Activated naive CD8-positive, alpha-beta T cell (primary cell): ENCODE measurements around the gene TMEM150B.

Experiments used
- H3K27ac Mint-ChIP-seq: one replicate; pipeline ENCODE4 v1.8.0; 2021; ENCODE audit warnings: mixed read lengths
- H3K27me3 Mint-ChIP-seq: one replicate; pipeline ENCODE4 v1.8.0; 2021; ENCODE audit warnings: mixed read lengths
- H3K36me3 Mint-ChIP-seq: one replicate; pipeline ENCODE4 v1.8.0; 2021; ENCODE audit warnings: mixed read lengths
- H3K4me1 Mint-ChIP-seq: one replicate; pipeline ENCODE4 v1.8.0; 2021; ENCODE audit warnings: low read depth, mixed read lengths
- H3K4me3 Mint-ChIP-seq: one replicate; pipeline ENCODE4 v1.8.0; 2021; ENCODE audit warnings: mild to moderate bottlenecking, mixed read lengths
- H3K9me3 Mint-ChIP-seq: one replicate; pipeline ENCODE4 v1.8.0; 2021; ENCODE audit warnings: low read depth, mixed read lengths

TMEM150B gene

DNA sequence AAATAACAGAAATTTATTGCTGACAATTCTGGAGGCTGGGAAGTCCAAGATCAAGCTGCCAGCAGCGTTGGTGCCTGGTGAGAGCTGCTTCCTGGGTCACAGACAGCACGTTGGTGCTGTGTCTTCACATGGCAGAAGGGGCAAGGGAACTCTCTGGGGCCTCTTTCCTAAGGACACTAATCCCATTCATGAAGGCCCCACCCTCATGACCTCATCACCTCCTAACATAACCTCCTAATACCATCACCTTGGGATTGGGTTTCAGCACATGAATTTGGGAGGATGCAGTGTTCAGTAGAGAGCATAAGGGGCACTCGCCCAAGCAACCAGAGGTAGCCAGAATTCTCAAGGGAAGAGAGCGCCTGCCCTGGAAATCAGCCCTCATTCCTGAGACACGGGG, 15.7 kb downstream of the TMEM150B start:
- Mint-ChIP-seq H3K36me3 (no peaks in the 10 kb centered on the region), H3K27me3 (no peaks in the 10 kb centered on the region), H3K4me1 (no peaks in the 10 kb centered on the region), H3K27ac (no peak overlapping the region), H3K4me3 (no peak overlapping the region), H3K9me3 (no peaks in the 10 kb centered on the region)

DNA sequence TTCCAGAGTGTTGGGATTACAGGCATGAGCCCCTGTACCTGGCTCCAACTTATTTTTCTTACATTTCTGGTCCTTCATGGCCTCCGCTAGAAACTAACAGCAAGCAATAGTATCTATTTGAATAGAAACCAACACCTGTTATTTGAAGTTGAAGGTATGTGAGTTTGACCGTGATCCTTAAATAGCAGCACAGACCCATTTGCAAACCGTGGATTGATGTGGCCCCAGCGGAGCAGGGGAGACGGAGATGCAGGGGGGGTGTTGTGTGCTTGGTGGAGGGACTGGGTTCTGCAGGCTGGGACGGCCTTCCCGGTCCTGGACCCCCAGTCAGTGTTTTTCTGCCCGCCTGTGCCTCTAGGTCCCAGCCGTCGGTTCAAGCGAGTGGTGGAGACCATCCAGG, 16.9 kb downstream of the TMEM150B start:
- Mint-ChIP-seq H3K27ac (no peak overlapping the region), H3K4me3 (no peak overlapping the region), H3K36me3 (no peaks in the 10 kb centered on the region), H3K27me3 (no peaks in the 10 kb centered on the region), H3K4me1 (no peaks in the 10 kb centered on the region), H3K9me3 (no peaks in the 10 kb centered on the region)

DNA sequence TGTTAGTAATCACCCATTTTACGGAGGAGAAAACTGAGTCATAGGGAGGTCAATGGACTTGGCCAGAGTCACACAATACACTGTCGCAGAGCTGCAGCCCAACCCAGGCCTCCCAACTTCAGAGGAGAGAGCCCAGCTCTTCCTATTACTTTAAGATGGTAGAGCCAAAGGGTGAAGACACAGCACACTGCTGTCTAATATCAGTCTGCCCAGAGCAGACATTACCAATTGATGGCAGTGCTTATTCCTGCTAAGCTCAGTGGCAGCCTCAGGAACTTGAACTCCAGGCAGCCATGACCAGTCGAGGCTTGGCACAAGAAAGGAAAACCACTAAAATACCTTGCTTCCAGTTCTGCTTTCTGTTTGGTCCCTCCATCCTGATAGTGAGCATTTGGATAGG, 18.4 kb downstream of the TMEM150B start:
- Mint-ChIP-seq H3K27me3 (no peaks in the 10 kb centered on the region), H3K27ac (no peak overlapping the region), H3K36me3 (no peaks in the 10 kb centered on the region), H3K9me3 (no peaks in the 10 kb centered on the region), H3K4me1 (peaks cover 2% of the 10 kb centered on the region), H3K4me3 (no peak overlapping the region)

DNA sequence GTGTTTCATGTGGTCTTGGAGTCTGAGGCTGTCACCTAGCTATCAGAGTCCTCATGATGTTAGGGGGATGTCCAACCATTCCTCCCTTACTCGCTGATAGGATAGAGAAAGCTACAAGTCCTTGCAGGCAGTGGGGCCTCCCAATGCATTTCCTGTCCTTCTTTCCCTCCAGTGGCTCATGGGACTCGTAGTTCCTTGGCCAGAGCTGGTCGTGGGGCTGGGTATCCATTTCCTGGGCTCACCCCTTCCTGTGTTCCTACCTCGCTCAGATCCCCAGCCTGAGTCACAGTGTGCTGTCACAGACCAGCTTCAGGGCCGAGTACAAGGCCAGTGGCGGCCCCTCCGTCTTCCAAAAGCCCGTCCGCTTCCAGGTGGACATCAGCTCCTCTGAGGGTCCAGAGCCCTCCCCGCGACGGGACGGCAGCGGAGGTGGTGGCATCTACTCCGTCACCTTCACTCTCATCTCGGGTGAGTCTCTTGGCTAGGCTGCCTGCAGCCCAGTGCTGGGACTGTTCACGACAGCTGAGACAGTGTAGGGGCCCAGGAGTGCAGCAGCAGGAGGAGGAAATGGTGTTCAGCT, 19.1 kb downstream of the TMEM150B start:
- no peak overlapping the region for H3K27ac Mint-ChIP-seq
- no peaks in the 10 kb centered on the region for H3K27me3 Mint-ChIP-seq
- no peak overlapping the region for H3K4me3 Mint-ChIP-seq
- peaks cover 2% of the 10 kb centered on the region for H3K4me1 Mint-ChIP-seq
- no peaks in the 10 kb centered on the region for H3K9me3 Mint-ChIP-seq
- H3K36me3 Mint-ChIP-seq: no peaks in the 10 kb centered on the region

DNA sequence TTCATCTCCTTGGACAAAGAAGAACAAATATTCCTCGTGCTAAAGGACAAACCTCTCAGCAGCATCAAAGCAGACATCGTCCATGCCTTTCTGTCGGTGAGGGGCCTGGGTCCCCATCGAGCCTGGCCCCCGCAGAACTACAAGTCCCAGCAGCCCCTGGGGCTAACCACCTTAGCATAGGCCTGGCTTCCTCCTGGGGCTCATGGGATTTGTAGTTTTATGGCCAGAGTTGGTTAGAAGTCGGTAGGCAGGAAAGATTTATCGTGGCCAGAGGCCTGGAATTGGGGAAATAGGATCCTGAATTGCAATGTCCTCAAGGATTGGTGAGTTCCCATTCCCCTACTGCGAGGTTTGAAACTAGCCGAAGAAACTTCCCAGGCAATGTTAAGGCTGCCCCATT, 19.6 kb downstream of the TMEM150B start:
- H3K36me3 Mint-ChIP-seq: no peaks in the 10 kb centered on the region
- H3K4me3 Mint-ChIP-seq: no peak overlapping the region
- H3K9me3 Mint-ChIP-seq: no peaks in the 10 kb centered on the region
- H3K27ac Mint-ChIP-seq: no peak overlapping the region
- no peaks in the 10 kb centered on the region for H3K27me3 Mint-ChIP-seq
- peaks cover 2% of the 10 kb centered on the region for H3K4me1 Mint-ChIP-seq

DNA sequence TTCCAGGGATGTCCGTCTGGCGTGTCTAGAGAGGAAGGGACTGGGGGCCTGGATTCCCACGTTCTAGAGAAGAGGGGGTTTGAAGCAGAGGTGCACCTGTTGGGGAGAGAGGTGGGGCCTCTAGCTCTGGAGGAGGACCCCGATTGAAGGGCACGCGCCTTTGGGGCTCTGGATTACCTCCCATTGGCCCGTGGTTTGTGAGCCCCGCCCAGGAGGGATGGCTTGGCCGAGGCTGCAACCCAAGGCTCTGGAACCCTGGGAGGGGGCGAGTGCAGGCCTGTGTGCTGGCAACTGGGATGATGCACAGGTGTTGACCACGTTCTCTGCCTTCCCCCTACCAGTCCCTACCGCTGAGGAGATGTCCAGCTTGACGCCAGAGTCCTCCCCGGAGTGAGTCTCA, 20.2 kb downstream of the TMEM150B start:
- H3K27ac Mint-ChIP-seq: no peak overlapping the region
- H3K4me1 Mint-ChIP-seq: peaks cover 2% of the 10 kb centered on the region
- no peaks in the 10 kb centered on the region for H3K9me3 Mint-ChIP-seq
- H3K27me3 Mint-ChIP-seq: no peaks in the 10 kb centered on the region
- no peaks in the 10 kb centered on the region for H3K36me3 Mint-ChIP-seq
- no peak overlapping the region for H3K4me3 Mint-ChIP-seq

DNA sequence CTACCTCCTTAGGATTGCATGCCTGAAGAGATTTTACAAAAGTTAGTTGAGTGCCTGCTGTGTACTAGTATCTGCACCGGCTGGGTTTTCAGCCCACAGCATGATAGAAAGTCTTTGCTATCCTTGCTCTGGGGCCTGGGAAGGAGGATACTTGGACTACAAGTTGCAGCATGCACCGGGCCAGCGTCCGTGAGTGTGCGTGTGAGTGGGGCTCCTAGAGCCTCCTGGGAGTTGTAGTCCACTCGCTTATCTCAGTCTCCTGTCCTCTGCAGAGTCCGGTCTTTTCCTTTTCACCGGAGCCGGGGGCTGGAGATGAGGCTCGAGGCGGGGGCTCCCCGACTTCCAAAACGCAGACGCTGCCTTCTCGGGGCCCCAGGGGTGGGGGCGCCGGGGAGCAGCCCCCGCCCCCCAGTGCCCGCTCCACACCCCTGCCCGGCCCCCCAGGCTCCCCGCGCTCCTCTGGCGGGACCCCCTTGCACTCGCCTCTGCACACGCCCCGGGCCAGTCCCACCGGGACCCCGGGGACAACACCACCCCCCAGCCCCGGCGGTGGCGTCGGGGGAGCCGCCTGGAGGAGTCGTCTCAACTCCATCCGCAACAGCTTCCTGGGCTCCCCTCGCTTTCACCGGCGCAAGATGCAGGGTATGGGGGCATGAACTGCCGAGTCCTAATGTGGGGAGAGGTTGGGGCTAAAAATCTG, 20.7 kb downstream of the TMEM150B start:
- Mint-ChIP-seq H3K4me1 (peaks cover 2% of the 10 kb centered on the region), H3K27ac (no peak overlapping the region), H3K4me3 (no peak overlapping the region), H3K9me3 (no peaks in the 10 kb centered on the region), H3K27me3 (no peaks in the 10 kb centered on the region), H3K36me3 (no peaks in the 10 kb centered on the region)

DNA sequence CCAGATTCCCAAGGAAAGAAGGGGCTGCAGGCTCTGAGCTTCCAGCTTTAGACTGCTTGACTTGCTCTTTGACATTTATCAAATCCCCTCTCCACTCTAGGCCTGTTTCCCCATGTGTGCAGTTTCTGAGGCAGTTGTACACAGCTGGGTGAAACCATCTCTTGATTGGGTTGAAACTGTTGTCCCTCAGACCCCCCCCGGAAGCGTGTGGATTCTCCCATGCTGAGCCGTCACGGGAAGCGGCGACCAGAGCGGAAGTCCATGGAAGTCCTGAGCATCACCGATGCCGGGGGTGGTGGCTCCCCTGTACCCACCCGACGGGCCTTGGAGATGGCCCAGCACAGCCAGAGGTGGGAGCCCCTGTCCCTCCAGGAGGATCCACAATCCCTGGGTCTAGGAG, 21.7 kb downstream of the TMEM150B start:
- Mint-ChIP-seq H3K4me1 (peaks cover 2% of the 10 kb centered on the region), H3K27me3 (no peaks in the 10 kb centered on the region), H3K4me3 (no peak overlapping the region), H3K36me3 (no peaks in the 10 kb centered on the region), H3K27ac (no peak overlapping the region), H3K9me3 (no peaks in the 10 kb centered on the region)

DNA sequence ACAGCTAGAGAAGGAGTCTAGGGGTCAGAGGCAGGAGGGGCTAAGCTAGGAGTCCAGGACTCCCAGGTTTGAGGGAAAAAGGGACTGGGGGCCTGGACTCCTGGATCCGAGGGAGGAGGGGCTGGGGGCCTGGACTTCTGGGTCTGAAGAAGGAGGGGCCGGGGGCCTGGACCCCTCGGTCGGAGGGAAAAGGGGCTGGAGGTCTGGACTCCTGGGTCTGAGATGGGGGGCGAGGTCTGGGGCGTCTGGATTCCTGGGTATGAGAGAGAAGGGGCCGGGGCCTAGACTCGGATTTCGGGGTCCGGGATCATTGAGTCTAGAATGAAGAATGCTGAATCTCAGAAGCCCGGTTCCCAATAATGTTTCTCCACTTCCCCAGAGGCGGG, 22.8 kb downstream of the TMEM150B start:
- no peaks in the 10 kb centered on the region for H3K9me3 Mint-ChIP-seq
- H3K4me1 Mint-ChIP-seq: peaks cover 2% of the 10 kb centered on the region
- H3K36me3 Mint-ChIP-seq: no peaks in the 10 kb centered on the region
- peak overlapping the region; percentile 88 for H3K4me3 Mint-ChIP-seq
- H3K27ac Mint-ChIP-seq: peak overlapping the region; percentile 75
- no peaks in the 10 kb centered on the region for H3K27me3 Mint-ChIP-seq

DNA sequence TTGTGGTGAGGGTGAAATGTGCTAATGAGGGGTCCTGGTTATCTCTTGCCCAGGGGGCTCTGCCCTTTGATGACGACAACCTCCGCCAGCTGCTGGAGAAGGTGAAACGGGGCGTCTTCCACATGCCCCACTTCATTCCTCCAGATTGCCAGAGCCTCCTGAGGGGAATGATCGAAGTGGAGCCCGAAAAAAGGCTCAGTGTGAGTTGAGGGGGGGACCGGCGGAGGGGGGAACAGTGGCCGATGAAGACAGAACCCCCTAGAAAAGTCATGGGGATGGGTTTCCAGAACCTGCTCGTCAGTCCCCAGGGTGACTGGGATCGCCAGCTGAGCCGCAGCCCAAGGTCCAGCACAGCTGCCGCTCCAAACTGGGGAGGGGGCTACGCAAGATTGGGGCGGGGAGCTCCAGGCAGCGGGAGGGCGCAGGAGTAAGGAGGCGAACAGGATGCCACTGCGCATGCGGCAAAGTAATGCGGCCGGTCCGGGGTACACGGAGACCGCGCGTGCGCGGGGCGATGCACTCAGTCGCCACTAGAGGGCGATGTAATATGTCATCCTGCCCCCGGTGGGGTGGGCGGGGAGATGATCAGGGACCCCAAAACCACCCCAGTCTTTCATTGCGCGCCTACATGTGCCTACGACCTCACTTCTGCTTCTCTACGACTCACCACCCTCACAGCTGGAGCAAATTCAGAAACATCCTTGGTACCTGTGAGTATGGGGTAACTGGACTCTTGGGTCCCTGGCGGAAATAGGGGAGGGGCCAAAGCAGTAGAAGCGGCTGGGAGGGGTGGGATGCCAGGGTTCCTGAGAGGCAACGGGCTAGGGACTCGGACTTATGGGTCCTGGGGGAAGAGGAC, 23.5 kb downstream of the TMEM150B start:
- Mint-ChIP-seq H3K36me3 (no peaks in the 10 kb centered on the region), H3K9me3 (no peaks in the 10 kb centered on the region), H3K4me1 (peaks cover 2% of the 10 kb centered on the region), H3K27me3 (no peaks in the 10 kb centered on the region), H3K27ac (peak overlapping the region; percentile 75), H3K4me3 (peak overlapping the region; percentile 88)

DNA sequence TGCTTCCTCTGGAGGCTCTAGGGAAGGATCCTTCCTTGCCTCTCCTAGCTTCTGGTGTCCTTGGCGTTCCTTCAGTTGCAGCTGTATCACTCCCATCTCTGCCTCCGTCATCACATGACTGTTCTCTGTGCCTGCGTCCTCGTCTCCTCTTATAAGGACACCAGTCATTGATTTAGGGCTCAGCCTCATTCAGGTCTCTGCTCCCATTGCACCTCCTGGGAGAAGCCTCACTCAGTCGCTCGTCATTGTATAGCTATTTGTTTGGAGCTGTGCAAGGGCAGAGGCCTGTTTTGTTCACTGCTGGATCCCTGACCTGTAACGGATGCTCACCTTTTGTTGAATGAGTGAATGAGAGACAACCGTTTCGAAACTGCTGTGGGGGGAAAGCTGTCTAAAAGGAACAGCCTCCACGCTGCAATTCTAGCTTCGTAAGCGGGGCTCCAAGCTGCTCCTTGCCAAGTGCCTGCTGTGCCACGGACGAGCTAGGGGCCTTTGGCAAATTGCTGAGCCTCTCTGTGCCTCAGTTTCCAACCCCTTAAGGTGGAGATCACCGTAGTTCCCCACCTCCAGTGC, 24.2 kb downstream of the TMEM150B start:
- Mint-ChIP-seq H3K27me3 (no peaks in the 10 kb centered on the region), H3K9me3 (no peaks in the 10 kb centered on the region), H3K4me1 (peaks cover 2% of the 10 kb centered on the region), H3K27ac (peak overlapping the region; percentile 61), H3K36me3 (no peaks in the 10 kb centered on the region), H3K4me3 (peak overlapping the region; percentile 88)

DNA sequence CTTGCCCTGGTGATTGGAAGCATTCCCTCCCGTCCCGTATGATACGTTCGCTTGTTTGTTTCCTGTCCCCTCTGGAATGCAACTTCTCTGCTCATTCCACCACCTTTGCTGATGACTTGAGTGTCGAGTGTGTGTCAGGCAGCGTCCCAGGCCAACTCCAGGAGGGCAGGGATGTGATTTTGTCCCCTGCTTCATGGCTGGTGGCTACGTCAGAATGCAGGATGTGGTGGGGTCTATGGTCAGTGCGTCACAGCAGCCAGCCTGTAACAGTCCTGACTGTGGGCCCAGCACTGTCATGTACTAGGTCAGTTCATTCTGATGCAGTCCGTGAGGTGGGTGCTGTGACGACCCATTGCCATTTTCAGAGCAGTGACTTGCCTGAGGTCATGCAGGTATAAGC, 25.1 kb downstream of the TMEM150B start:
- H3K27me3 Mint-ChIP-seq: no peaks in the 10 kb centered on the region
- peaks cover 2% of the 10 kb centered on the region for H3K4me1 Mint-ChIP-seq
- H3K9me3 Mint-ChIP-seq: no peaks in the 10 kb centered on the region
- no peak overlapping the region for H3K4me3 Mint-ChIP-seq
- H3K36me3 Mint-ChIP-seq: no peaks in the 10 kb centered on the region
- H3K27ac Mint-ChIP-seq: no peak overlapping the region

DNA sequence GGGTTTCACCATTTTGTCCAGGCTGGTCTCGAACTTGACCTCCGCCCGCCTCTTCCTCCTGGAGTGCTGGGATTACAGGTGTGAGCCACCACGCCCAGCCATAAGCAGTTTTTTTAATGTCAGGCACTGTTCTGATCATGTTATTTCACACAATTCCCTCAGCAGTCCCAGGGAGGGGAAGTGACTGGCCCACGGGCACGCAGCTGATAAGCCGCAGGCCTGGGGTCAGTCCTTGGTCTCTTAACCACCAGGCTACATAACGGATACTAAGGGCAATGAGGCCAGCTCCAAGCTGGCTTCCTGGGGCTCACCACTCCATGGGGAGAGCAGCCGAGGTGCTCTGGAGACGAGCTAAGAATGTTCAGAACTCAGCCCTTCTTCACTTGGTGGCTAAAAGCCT, 27.9 kb downstream of the TMEM150B start:
- no peaks in the 10 kb centered on the region for H3K27me3 Mint-ChIP-seq
- peaks cover 2% of the 10 kb centered on the region for H3K4me1 Mint-ChIP-seq
- no peak overlapping the region for H3K27ac Mint-ChIP-seq
- no peak overlapping the region for H3K4me3 Mint-ChIP-seq
- H3K9me3 Mint-ChIP-seq: no peaks in the 10 kb centered on the region
- H3K36me3 Mint-ChIP-seq: no peaks in the 10 kb centered on the region

DNA sequence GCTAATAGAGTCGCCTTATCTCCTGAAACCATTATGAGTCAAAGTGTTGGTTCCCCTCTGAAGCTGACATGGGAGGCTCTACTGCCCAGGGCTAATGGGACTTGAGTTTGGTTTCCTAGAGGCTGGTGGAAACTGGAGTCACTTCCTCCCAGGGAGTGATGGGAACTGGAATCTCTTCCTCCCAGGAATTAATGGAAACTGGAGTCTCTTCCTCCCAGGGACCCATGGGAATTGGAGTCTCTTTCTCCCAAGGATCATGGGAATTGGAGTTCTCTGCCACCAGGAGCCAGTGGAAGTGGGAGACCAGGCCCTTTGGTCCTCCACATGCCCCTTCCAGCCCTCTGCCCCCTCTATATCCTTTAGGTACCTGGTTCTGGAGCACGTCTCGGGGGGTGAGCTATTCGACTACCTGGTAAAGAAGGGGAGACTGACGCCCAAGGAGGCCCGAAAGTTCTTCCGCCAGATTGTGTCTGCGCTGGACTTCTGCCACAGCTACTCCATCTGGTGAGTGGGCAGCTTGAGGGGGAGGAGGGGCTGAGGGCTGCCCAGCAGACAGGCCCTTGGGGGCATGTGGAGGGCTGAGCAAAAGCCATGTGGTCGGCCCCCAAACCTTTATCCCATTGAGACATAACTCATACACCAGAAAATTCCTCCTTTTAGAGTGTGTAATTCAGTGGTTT, 35.9 kb downstream of the TMEM150B start:
- Mint-ChIP-seq H3K4me3 (no peak overlapping the region), H3K36me3 (no peaks in the 10 kb centered on the region), H3K27me3 (no peaks in the 10 kb centered on the region), H3K27ac (no peak overlapping the region), H3K4me1 (peaks cover 5% of the 10 kb centered on the region), H3K9me3 (no peaks in the 10 kb centered on the region)
